Endothelial cell of umbilical vein (primary cell): Measurements from ENCODE around the gene DSG2. TPM values are rescaled to one million over a fixed set of nuclear protein-coding genes. Genes with fewer than 3 reads are reported as not detected.

Experiments
- BruUV-seq: library from RNA; stranded (reverse); fragments of 400-500 nt; replicated peaks from 2 replicates; lab custom pipeline; 2021; lab: Mats Ljungman, UMichigan
- CTCF ChIA-PET: fragments of 300-600, 350-600 bp; sonication (Branson Sonifier 250); formaldehyde crosslinking; loops from one replicate; lab custom pipeline; 2021; ENCODE audit warnings: antibody characterized with exemption, inconsistent platforms; lab: Charles Lee
- POLR2A ChIA-PET: fragments of 300-600, 350-600 bp; sonication (Branson Sonifier 250); formaldehyde crosslinking; loops from one replicate; lab custom pipeline; 2021; ENCODE audit warnings: antibody characterized with exemption, inconsistent platforms; lab: Charles Lee
- DNase-seq: peaks from one replicate; pipeline ENCODE4 v3.0.0-alpha.2; 2011; ENCODE audit warnings: low read depth, low spot score
- FAIRE-seq: peaks from 2 replicates; lab custom pipeline; 2011; peaks lifted over from hg19 to GRCh38; lab: Jason Lieb, UNC
- H2AFZ ChIP-seq: 2 replicates; pipeline ENCODE4 v1.6.0; 2012; ENCODE audit warnings: low read depth, low read length, control low read depth, inconsistent platforms
- H3K27ac ChIP-seq: 2 replicates; pipeline ENCODE4 v1.5.1; 2011; ENCODE audit warnings: low read depth, mild to moderate bottlenecking, control low read depth, low read length, moderate library complexity; ENCODE audit not compliant: insufficient read depth
- H3K27me3 ChIP-seq, 2 experiments: 2 replicates each; pipeline versions ENCODE4 v1.6.0 to v1.6.1; 2011; ENCODE audit warnings: low read length in 2 of 2, mixed read lengths in 1 of 2; ENCODE audit not compliant: control insufficient read depth in 2 of 2, insufficient read depth in 2 of 2
- H3K36me3 ChIP-seq, 2 experiments: 2 replicates in 1 of 2; 3 replicates in 1 of 2; pipeline ENCODE4 v1.5.1; 2011; ENCODE audit warnings: low read length in 2 of 2, mild to moderate bottlenecking in 1 of 2, moderate library complexity in 1 of 2; ENCODE audit not compliant: control insufficient read depth in 2 of 2, insufficient read depth in 2 of 2; ENCODE audit errors: extremely low read depth in 1 of 2
- H3K4me1 ChIP-seq: 3 replicates; pipeline ENCODE4 v1.5.1; 2011; ENCODE audit warnings: mild to moderate bottlenecking, low read length; ENCODE audit not compliant: control insufficient read depth, insufficient read depth; ENCODE audit errors: extremely low read depth
- H3K4me2 ChIP-seq: 2 replicates; pipeline ENCODE4 v1.6.1; 2011; ENCODE audit warnings: low read length, control low read depth, mixed read lengths; ENCODE audit not compliant: insufficient read depth
- H3K4me3 ChIP-seq, 3 experiments: fragments of 200-600 bp in 1 of 3; sonication (generic), shearing (Covaris generic) in 1 of 3; replicated peaks in 1 of 3; 2 replicates each; pipeline ENCODE4 v1.5.1; 2011 to 2016; ENCODE audit warnings: control low read depth in 3 of 3, low read length in 3 of 3, mild to moderate bottlenecking in 2 of 3, inconsistent platforms in 1 of 3, low read depth in 1 of 3, moderate library complexity in 1 of 3; ENCODE audit not compliant: insufficient read depth in 1 of 3
- H3K79me2 ChIP-seq: 2 replicates; pipeline ENCODE4 v1.6.0; 2012; ENCODE audit warnings: low read length, inconsistent platforms; ENCODE audit not compliant: control insufficient read depth, insufficient read depth
- H3K9ac ChIP-seq: replicated peaks from 2 replicates; pipeline ENCODE3; 2011; ENCODE audit warnings: low read length, control low read depth; ENCODE audit not compliant: insufficient read depth; ENCODE audit errors: extremely low read depth
- H3K9me1 ChIP-seq: replicated peaks from 3 replicates; pipeline ENCODE4 v1.6.0; 2011; ENCODE audit warnings: mild to moderate bottlenecking, low read length; ENCODE audit not compliant: control insufficient read depth, insufficient read depth; ENCODE audit errors: extremely low read depth
- H3K9me3 ChIP-seq: replicated peaks from 2 replicates; pipeline ENCODE4 v1.5.1; 2012; ENCODE audit warnings: low read length, inconsistent platforms; ENCODE audit not compliant: control insufficient read depth, insufficient read depth
- H4K20me1 ChIP-seq: replicated peaks from 2 replicates; pipeline ENCODE3; 2011; ENCODE audit warnings: mild to moderate bottlenecking, low read length; ENCODE audit not compliant: control insufficient read depth, insufficient read depth; ENCODE audit errors: extremely low read depth
- CTCF ChIP-seq, 2 donors: IDR thresholded peaks; 1 replicate in 1 of 2; 2 replicates in 1 of 2; pipeline ENCODE4 v1.5.1; 2011; ENCODE audit warnings: low read length in 2 of 2, mild to moderate bottlenecking in 2 of 2, moderate library complexity in 2 of 2, control low read depth in 1 of 2, inconsistent platforms in 1 of 2, low read depth in 1 of 2; ENCODE audit not compliant: insufficient read depth in 1 of 2; ENCODE audit errors: extremely low read depth in 1 of 2
- EZH2 ChIP-seq: IDR thresholded peaks from 2 replicates; pipeline ENCODE4 v1.6.1; 2012; ENCODE audit warnings: borderline replicate concordance, low read depth, mild to moderate bottlenecking, moderate library complexity, low read length, inconsistent platforms; ENCODE audit not compliant: severe bottlenecking
- FOS ChIP-seq: IDR thresholded peaks from 2 replicates; pipeline ENCODE4 v1.6.1; 2011; ENCODE audit warnings: mild to moderate bottlenecking, low read length, moderate library complexity, borderline replicate concordance; ENCODE audit not compliant: insufficient read depth
- GATA2 ChIP-seq: IDR thresholded peaks from 2 replicates; pipeline ENCODE4 v1.7.0; 2011; ENCODE audit warnings: low read depth, mild to moderate bottlenecking, moderate library complexity, mixed read lengths, low read length; ENCODE audit not compliant: insufficient read length, insufficient read depth
- JUN ChIP-seq: IDR thresholded peaks from 2 replicates; pipeline ENCODE4 v1.6.1; 2011; ENCODE audit warnings: borderline replicate concordance, low read depth; ENCODE audit not compliant: insufficient read length, insufficient read depth
- MAX ChIP-seq: IDR thresholded peaks from 2 replicates; pipeline ENCODE4 v1.6.1; 2011; ENCODE audit not compliant: insufficient read depth, insufficient read length
- MYC ChIP-seq: IDR thresholded peaks from one replicate; pipeline ENCODE4 v1.6.1; 2011; ENCODE audit warnings: mild to moderate bottlenecking, low read depth, low read length
- POLR2A ChIP-seq: IDR thresholded peaks from 2 replicates; pipeline ENCODE4 v1.6.1; 2012; ENCODE audit warnings: low read depth, mild to moderate bottlenecking, control low read depth, low read length
- POLR2AphosphoS5 ChIP-seq: IDR thresholded peaks from 2 replicates; pipeline ENCODE4 v1.6.1; 2012; ENCODE audit warnings: low read depth, mild to moderate bottlenecking, control low read depth, low read length, moderate library complexity; ENCODE audit not compliant: insufficient read depth
- dilution Hi-C: fragments of 300-500 bp; cut with MboI; formaldehyde crosslinking; loops from one replicate; pipeline ENCODE4 v1.15.0; 2019; ENCODE audit warnings: low sequenced_read_pairs; ENCODE audit not compliant: extremely low pct_ligation_motif_present
- intact Hi-C: fragments of 100-400 bp; cut with micrococcal nuclease; formaldehyde crosslinking; loops from one replicate; pipeline ENCODE4 v1.10.0; 2022
- polyA plus RNA-seq, 4 experiments: library from polyadenylated mRNA; depleted of rRNA in 3 of 4; stranded (reverse) in 3 of 4; unstranded in 1 of 4; fragments of >200 nt; gene quantifications; 2 replicates each; pipeline versions ENCODE4 v1.2.1 to v1.2.3, GENCODE V29; 2011 to 2012; ENCODE audit warnings: missing spikeins in 1 of 4
- total RNA-seq: library from RNA; stranded (reverse); gene quantifications from 2 replicates; pipeline ENCODE4 v1.2.3, GENCODE V29; 2021

Gene DSG2
- total and polyA plus RNA-seq, 2 donors (not counting 3 experiments of a cell fraction or from before 2014, with no cell fraction given), result 0.04 TPM

- no peaks in the 10 kb centered on the region for H3K79me2 ChIP-seq
- DNase-seq, result no peak
- no peak overlapping the region for H3K9ac ChIP-seq
- no peak for TF ChIP-seq MYC
- TF ChIP-seq EZH2, result no peak
- no peak for TF ChIP-seq MAX
- no peak for TF ChIP-seq FOS
- no peak for TF ChIP-seq CTCF (IDR thresholded peaks at IDR 0.05; ENCODE audit: extremely low read depth in 1 of 2, insufficient read depth in 1 of 2, low read depth in 1 of 2, low read length in 2 of 2)
- no peak for TF ChIP-seq POLR2A
- TF ChIP-seq GATA2, result no peak
- TF ChIP-seq JUN, result no peak
- TF ChIP-seq POLR2AphosphoS5, result no peak
- H3K9me3 ChIP-seq, result no peaks in the 10 kb centered on the region
- no peaks in the 10 kb centered on the region for H3K36me3 ChIP-seq
- no peak for FAIRE-seq
- dilution Hi-C loops (no loop called here), intact Hi-C loops (no loop called here)
- H3K9me1 ChIP-seq, result no peaks in the 10 kb centered on the region
- H3K4me3 ChIP-seq, result no peak overlapping the region
- no peak overlapping the region for H3K27ac ChIP-seq
- H3K4me2 ChIP-seq, result no peak overlapping the region
- H3K27me3 ChIP-seq, result peaks cover 0 to under 1% of the 10 kb centered on the region in 2 experiments
- no peak overlapping the region for H2AFZ ChIP-seq
- POLR2A ChIA-PET, result no interaction called here
- no peaks in the 10 kb centered on the region for H4K20me1 ChIP-seq
- BruUV-seq, result no TSS peak
- CTCF ChIA-PET, result interaction anchor here (1.4 kb wide), 1 partner anchor 30 kb away, joined by 4 read pairs; no protein-coding TSS in a partner anchor
- H3K4me1 ChIP-seq, result peaks cover under 1% of the 10 kb centered on the region
Measured at GRCh38 chr18:31586616-31587015, 88.6 kb downstream of the DSG2 start.
